K562 (cell line): ENCODE data around the gene PLAAT3. TPM values are rescaled to one million over a fixed set of nuclear protein-coding genes. Genes with fewer than 3 reads are reported as not detected.

ENCODE experiments used
- BMI1 ChIP-seq: fragments of 150-350 bp; IDR thresholded peaks from 2 replicates; pipeline ENCODE4 v1.6.1; 2014; ENCODE audit warnings: low read length
- BRF2 ChIP-seq: IDR thresholded peaks from 3 replicates; pipeline ENCODE4 v1.6.1; 2011; ENCODE audit warnings: borderline replicate concordance, mild to moderate bottlenecking; ENCODE audit not compliant: insufficient read length, insufficient read depth
- FOS ChIP-seq: IDR thresholded peaks from 3 replicates; pipeline ENCODE4 v1.6.1; 2011; ENCODE audit not compliant: insufficient read length; ENCODE audit errors: extremely low read depth
- FOXM1 ChIP-seq, 2 experiments: fragments of 450-650 bp in 1 of 2; sonication (generic) in 1 of 2; formaldehyde crosslinking in 1 of 2; IDR thresholded peaks; 2 replicates each; pipeline versions ENCODE4 v1.6.1 to v1.9.0; 2017 to 2022; ENCODE audit warnings: low read depth in 2 of 2, mild to moderate bottlenecking in 2 of 2, missing genetic modification reagents in 1 of 2, moderate library complexity in 1 of 2
- HNRNPH1 ChIP-seq: fragments of 200-400 bp; formaldehyde crosslinking; optimal IDR thresholded peaks from 2 replicates; pipeline ENCODE3; 2017; ENCODE audit warnings: low read depth, mild to moderate bottlenecking, low read length, moderate library complexity
- L3MBTL2 ChIP-seq: fragments of 450-650 bp; IDR thresholded peaks from 2 replicates; pipeline ENCODE4 v1.6.1; 2016; ENCODE audit warnings: mild to moderate bottlenecking, moderate library complexity
- MXI1 ChIP-seq: IDR thresholded peaks from 2 replicates; pipeline ENCODE4 v1.6.1; 2011; ENCODE audit warnings: low read depth, mild to moderate bottlenecking, improper control_type of control experiment, low read length
- NFE2 ChIP-seq: IDR thresholded peaks from 2 replicates; pipeline ENCODE4 v1.6.1; 2014; ENCODE audit warnings: antibody characterized with exemption, low read depth
- NFIC ChIP-seq: fragments of 450-650 bp; IDR thresholded peaks from 2 replicates; pipeline ENCODE4 v1.6.1; 2017; ENCODE audit warnings: mild to moderate bottlenecking, inconsistent platforms
- RBM22 ChIP-seq: fragments of 200-400 bp; formaldehyde crosslinking; IDR thresholded peaks from 2 replicates; pipeline ENCODE4 v1.6.1; 2018; ENCODE audit warnings: low read length, low read depth; ENCODE audit not compliant: poor library complexity, severe bottlenecking
- RNF2 ChIP-seq: sonication (generic); IDR thresholded peaks from 2 replicates; pipeline ENCODE4 v1.6.1; 2016
- SNIP1 ChIP-seq: fragments of 450-650 bp; IDR thresholded peaks from 2 replicates; pipeline ENCODE4 v1.7.1; 2017; ENCODE audit warnings: low read depth, mild to moderate bottlenecking
- SRF ChIP-seq, 2 experiments: fragments of 250-450, 450-650 bp in 1 of 2; sonication (Bioruptor Pico) in 1 of 2; sonication (generic) in 1 of 2; formaldehyde crosslinking; IDR thresholded peaks; 2 replicates each; pipeline versions ENCODE4 v1.5.0 to v1.5.1; 2020 to 2022; ENCODE audit warnings: mild to moderate bottlenecking in 1 of 2, missing genetic modification reagents in 1 of 2
- TCF7 ChIP-seq: sonication (generic); IDR thresholded peaks from 2 replicates; pipeline ENCODE4 v1.6.1; 2016; ENCODE audit warnings: antibody characterized with exemption, borderline replicate concordance
- ZBTB8A ChIP-seq: fragments of 450-650 bp; IDR thresholded peaks from 2 replicates; pipeline ENCODE4 v1.6.1; 2018; ENCODE audit warnings: mild to moderate bottlenecking, moderate library complexity; ENCODE audit not compliant: partially characterized antibody
- ZBTB9 ChIP-seq: fragments of 450-650 bp; formaldehyde crosslinking; IDR thresholded peaks from 2 replicates; pipeline ENCODE4 v1.4.0; 2020; ENCODE audit warnings: mild to moderate bottlenecking, moderate library complexity
- ZNF24 ChIP-seq: fragments of 450-650 bp; IDR thresholded peaks from 2 replicates; pipeline ENCODE4 v1.6.1; 2016
- ZNF324 ChIP-seq: fragments of 250-450 bp; sonication (Bioruptor Pico); IDR thresholded peaks from 2 replicates; pipeline ENCODE4 v1.4.0; 2020; ENCODE audit warnings: mild to moderate bottlenecking
- ZNF384 ChIP-seq: IDR thresholded peaks from 2 replicates; pipeline ENCODE4 v1.6.1; 2012; ENCODE audit warnings: low read depth, low read length, improper control_type of control experiment
- ZNF695 ChIP-seq: fragments of 450-650 bp; formaldehyde crosslinking; IDR thresholded peaks from 2 replicates; pipeline ENCODE4 v1.4.0; 2020; ENCODE audit warnings: mild to moderate bottlenecking, moderate library complexity
- polyA plus RNA-seq, 8 experiments: library from polyadenylated mRNA; depleted of rRNA in 4 of 8; stranded (reverse) in 5 of 8; unstranded in 3 of 8; fragments of >200 nt; fragmentation: Nextera tagmentation in 2 of 8; fragmentation: Illumina TruSeq in 1 of 8; extraction: Ambion mirVana in 2 of 8; extraction: Trizol in 1 of 8; gene quantifications; 2 replicates each; pipeline versions ENCODE4 v1.2.1 to v1.2.3, GENCODE V29; 2011 to 2014; ENCODE audit warnings: inconsistent platforms in 1 of 8, missing spikeins in 1 of 8
- total RNA-seq, 7 experiments: library from RNA; depleted of rRNA in 6 of 7; stranded (reverse); fragments of >200 nt in 6 of 7; fragmentation: Illumina TruSeq in 2 of 7; extraction: Trizol in 2 of 7; gene quantifications; 2 replicates each; pipeline versions ENCODE4 v1.2.1 to v1.2.3, GENCODE V29; 2011 to 2021; ENCODE audit warnings: low replicate concordance in 1 of 7
- TF ChIP-seq, protein P1 (sequence below): fragments of 450-650 bp; formaldehyde crosslinking; IDR thresholded peaks from 2 replicates; pipeline ENCODE4 v1.4.0; 2022; ENCODE audit warnings: missing genetic modification characterization
- TF ChIP-seq, protein P2 (sequence below): fragments of 250-450 bp; sonication (Bioruptor Pico); IDR thresholded peaks from 2 replicates; pipeline ENCODE4 v1.5.0; 2021; ENCODE audit warnings: mild to moderate bottlenecking, moderate library complexity

PLAAT3 gene
- total and polyA plus RNA-seq, 9 of the 15 experiments (the other 6 are each of a cell fraction or from before 2014, with no cell fraction given): 0.80 to 2.7 (median 1.4) TPM

DNA sequence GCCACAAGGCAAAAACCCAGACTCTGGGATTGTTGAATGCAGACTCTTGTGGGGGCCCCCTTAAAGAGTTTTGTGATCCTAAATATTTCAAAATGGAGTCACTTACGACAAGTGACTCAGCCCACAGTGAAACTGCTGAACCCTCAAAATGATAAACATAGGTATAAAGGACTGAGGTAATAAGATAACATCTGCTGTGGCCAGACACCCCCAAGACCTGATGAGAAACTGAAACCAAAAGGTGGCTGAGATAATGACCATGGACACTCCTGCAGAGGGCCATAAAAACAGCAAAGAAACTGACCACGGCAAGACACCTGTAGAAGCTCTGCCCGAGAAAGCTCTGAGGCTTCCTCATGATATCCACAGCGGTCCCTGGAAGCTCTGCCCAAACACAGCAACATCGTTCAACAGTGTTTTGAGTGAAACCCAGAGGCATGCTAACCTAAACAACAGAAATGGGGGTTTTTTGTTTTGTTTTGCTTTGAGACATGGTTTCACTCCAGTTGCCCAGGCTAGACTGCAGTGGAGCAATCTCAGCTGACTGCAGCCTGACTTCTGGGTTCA lies 79.3 kb downstream of the PLAAT3 start (continued):
- TF ChIP-seq ZNF324 (CRISPR knock-in tag): peak; percentile 87
- TF ChIP-seq, protein P1, sequence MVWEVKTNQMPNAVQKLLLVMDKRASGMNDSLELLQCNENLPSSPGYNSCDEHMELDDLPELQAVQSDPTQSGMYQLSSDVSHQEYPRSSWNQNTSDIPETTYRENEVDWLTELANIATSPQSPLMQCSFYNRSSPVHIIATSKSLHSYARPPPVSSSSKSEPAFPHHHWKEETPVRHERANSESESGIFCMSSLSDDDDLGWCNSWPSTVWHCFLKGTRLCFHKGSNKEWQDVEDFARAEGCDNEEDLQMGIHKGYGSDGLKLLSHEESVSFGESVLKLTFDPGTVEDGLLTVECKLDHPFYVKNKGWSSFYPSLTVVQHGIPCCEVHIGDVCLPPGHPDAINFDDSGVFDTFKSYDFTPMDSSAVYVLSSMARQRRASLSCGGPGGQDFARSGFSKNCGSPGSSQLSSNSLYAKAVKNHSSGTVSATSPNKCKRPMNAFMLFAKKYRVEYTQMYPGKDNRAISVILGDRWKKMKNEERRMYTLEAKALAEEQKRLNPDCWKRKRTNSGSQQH (CRISPR knock-in tag): peak; percentile 92
- TF ChIP-seq MXI1: no peak
- peak; percentile 91; the same call in 1 of the 2 replicates for TF ChIP-seq ZNF695 (CRISPR knock-in tag)
- TF ChIP-seq ZNF384: no peak
- TF ChIP-seq L3MBTL2: 0 out of 2 replicates have a peak, but pooled peaks have one; percentile 32
- TF ChIP-seq NFE2: 0 out of 2 replicates have a peak, but pooled peaks have one; percentile 13
- TF ChIP-seq BRF2: no peak
- peak in 1 of 2 experiments; percentile 74; a peak in 1 of 4 replicates for TF ChIP-seq SRF (CRISPR knock-in tag; IDR thresholded peaks at IDR 0.05)
- TF ChIP-seq ZBTB8A: no peak
- TF ChIP-seq ZBTB9 (CRISPR knock-in tag): peak; percentile 99
- no peak for TF ChIP-seq FOS
- TF ChIP-seq RBM22: no peak
- TF ChIP-seq BMI1: no peak
- TF ChIP-seq FOXM1 (IDR thresholded peaks at IDR 0.05; ENCODE audit: low read depth): no peak
- TF ChIP-seq FOXM1 (CRISPR knock-in tag; IDR thresholded peaks at IDR 0.05; ENCODE audit: low read depth): no peak
- TF ChIP-seq ZNF24: no peak
- TF ChIP-seq, protein P2, sequence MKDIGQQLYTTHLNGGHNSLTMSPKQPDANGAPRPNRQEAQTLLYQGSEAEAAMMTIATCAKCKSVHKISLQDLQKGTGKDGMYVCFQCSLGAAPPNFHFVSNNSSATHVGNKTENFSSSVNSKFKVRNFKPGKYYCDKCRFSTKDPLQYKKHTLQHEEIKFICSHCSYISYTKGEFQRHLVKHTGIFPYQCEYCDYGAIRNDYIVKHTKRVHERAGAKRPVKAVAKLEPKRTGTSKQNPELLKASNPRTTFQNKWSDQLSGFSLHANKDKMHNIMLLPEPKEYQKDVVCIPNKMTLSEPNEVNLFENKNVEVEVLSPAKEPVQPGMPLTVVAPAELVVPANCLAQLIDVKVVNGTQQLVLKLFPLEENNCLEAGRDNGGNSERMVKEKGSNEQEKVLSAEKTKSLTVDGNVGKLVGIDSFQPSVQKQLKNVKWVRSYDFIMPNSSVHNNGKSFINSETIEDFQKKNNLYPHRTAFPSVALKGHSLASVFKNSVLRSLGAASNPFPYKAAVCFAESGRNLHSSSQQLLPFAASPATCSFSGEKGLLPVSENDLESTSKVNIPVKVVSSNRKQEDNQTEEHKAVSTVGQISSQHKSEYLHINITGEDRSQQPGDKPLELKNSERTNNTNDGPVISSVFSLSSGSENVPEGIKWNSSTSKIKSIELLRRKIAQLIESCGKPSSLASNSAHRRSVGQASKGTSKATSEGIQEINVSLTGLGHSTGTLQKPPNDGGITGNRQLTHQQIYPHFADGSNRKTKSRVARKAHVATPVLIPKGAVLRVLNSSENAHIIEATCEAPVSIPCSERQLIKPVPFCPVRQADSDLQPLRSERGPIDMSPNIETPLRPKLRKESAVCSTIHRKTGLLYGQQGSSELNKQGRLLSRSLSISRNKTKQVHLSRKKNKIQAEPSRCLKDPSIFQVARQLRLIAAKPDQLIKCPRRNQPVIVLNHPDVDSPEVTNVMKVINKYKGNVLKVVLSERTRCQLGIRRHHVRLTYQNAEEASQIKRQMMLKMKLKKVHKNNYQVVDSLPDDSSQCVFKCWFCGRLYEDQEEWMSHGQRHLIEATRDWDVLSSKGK (CRISPR knock-in tag): no peak; the same call in 1 of the 2 replicates
- TF ChIP-seq NFIC: no peak
- no peak for TF ChIP-seq TCF7
- TF ChIP-seq RNF2: no peak
- no peak for TF ChIP-seq SNIP1
- TF ChIP-seq HNRNPH1: no peak
